ENCODE measurements around the gene PKDCC. TPM values are rescaled to one million over a fixed set of nuclear protein-coding genes. Genes with fewer than 3 reads are reported as not detected.

Gene PKDCC, protein sequence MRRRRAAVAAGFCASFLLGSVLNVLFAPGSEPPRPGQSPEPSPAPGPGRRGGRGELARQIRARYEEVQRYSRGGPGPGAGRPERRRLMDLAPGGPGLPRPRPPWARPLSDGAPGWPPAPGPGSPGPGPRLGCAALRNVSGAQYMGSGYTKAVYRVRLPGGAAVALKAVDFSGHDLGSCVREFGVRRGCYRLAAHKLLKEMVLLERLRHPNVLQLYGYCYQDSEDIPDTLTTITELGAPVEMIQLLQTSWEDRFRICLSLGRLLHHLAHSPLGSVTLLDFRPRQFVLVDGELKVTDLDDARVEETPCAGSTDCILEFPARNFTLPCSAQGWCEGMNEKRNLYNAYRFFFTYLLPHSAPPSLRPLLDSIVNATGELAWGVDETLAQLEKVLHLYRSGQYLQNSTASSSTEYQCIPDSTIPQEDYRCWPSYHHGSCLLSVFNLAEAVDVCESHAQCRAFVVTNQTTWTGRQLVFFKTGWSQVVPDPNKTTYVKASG
- total RNA-seq (2022) = 11.3 and 12.5 TPM in 2 replicates
- Bru-seq, nascent RNA = percentile 45 among the genes with signal in this experiment
- BruChase-seq, experiment 1, labeled RNA remaining after a 6-hour chase = percentile 33 among the genes with signal in this experiment
- percentile 35 among the genes with signal in this experiment for BruChase-seq, experiment 2, labeled RNA remaining after a 2-hour chase
- long read RNA-seq, partial matches to known transcripts = 0 of 2 reads
- long read RNA-seq, other reads (novel, unspliced or antisense) = 2 of 2 reads

DNA sequence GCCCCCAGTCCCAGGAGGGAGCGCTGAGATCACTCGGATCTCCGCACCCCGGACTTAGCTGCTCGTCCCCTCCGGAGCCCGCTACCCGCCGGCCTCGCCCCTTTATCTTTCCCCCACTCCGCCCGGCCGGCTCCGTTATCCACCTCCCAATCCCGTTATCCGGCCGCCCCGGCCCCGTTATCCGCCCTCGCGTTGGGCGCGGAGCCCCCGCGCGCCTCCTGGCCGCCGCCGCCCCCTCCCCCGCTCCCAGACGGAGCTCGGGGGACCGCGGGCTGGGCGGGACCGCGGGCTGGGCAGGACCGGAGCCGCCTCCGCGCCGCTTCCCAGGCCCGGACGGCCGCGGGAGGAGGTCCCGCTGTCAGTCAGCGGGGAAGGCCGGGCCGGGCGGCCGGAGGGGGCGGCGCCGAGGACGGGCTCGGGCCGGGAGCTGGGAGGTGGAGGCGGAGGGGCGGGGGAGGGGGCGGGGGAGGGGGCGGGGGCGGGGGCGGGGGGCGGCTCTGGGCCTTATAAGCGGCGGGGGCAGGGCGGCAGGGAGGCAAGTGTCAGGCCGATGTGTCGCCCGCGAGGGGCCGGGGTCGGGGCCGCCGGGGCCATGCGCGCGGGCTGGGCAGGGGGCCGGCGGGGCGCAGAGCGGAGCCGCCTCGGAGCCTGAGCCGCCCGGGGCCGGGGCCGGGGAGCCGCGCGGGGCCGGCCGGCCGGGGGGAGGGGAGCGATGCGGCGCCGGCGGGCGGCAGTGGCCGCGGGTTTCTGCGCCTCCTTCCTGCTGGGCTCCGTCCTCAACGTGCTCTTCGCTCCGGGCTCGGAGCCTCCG lies at the start of gene PKDCC:
Gene PKDCC (plus strand): TSS at position 534 of the 811 bp plus-strand sequence. CDS start 179 bp downstream, at position 713.
- peak; percentile 82 for DNase-seq
- peaks cover 15% of the 10 kb centered on the region for H3K4me1 Mint-ChIP-seq (ENCODE audit: low read depth, unreplicated experiment)
- CTCF ChIA-PET = interaction anchor here (0.6 to 1.4 kb wide), 2 partner anchors 12 to 188 kb away, joined by 4 read pairs; no protein-coding TSS in a partner anchor

GRCh38 chr2:41998186-41999127 lies 49.4 kb upstream of the PKDCC start:
- CTCF ChIA-PET = interaction anchor here (0.7 kb wide), 1 partner anchor 19 kb away, joined by 4 read pairs; no protein-coding TSS in a partner anchor
- BruUV-seq (replicated peaks) = no TSS peak
- H3K4me1 Mint-ChIP-seq (ENCODE audit: low read depth, unreplicated experiment) = no peaks in the 10 kb centered on the region
- peaks cover 28% of the 10 kb centered on the region for H3K27me3 Mint-ChIP-seq (ENCODE audit: unreplicated experiment)
- no peak overlapping the region for H3K27ac Mint-ChIP-seq (ENCODE audit: unreplicated experiment)
- no peak overlapping the region for H3K4me3 Mint-ChIP-seq (ENCODE audit: low read depth, unreplicated experiment)
- TF ChIP-seq, protein P1, sequence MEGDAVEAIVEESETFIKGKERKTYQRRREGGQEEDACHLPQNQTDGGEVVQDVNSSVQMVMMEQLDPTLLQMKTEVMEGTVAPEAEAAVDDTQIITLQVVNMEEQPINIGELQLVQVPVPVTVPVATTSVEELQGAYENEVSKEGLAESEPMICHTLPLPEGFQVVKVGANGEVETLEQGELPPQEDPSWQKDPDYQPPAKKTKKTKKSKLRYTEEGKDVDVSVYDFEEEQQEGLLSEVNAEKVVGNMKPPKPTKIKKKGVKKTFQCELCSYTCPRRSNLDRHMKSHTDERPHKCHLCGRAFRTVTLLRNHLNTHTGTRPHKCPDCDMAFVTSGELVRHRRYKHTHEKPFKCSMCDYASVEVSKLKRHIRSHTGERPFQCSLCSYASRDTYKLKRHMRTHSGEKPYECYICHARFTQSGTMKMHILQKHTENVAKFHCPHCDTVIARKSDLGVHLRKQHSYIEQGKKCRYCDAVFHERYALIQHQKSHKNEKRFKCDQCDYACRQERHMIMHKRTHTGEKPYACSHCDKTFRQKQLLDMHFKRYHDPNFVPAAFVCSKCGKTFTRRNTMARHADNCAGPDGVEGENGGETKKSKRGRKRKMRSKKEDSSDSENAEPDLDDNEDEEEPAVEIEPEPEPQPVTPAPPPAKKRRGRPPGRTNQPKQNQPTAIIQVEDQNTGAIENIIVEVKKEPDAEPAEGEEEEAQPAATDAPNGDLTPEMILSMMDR (IDR thresholded peaks at IDR 0.05; ENCODE audit: unreplicated experiment) = no peak
- peaks cover 2% of the 10 kb centered on the region for H3K9me3 Mint-ChIP-seq (ENCODE audit: low read depth, unreplicated experiment)
- intact Hi-C loops (cut with micrococcal nuclease; ENCODE audit: unreplicated experiment) = no loop called here
- no peaks in the 10 kb centered on the region for H3K36me3 Mint-ChIP-seq (ENCODE audit: insufficient read depth, unreplicated experiment)
- no peak for DNase-seq

More for the DNA sequence above, at the start of gene PKDCC:
- Mint-ChIP-seq H3K27ac (ENCODE audit: unreplicated experiment) (no peak within 1 kb of the TSS), H3K27me3 (ENCODE audit: unreplicated experiment) (peaks cover 42% of the 10 kb centered on the region), H3K9me3 (ENCODE audit: low read depth, unreplicated experiment) (no peaks in the 10 kb centered on the region), H3K36me3 (ENCODE audit: insufficient read depth, unreplicated experiment) (peaks cover 16% of the 10 kb centered on the region), H3K4me3 (ENCODE audit: low read depth, unreplicated experiment) (peak within 1 kb of the TSS; percentile 71)
- intact Hi-C loops (cut with micrococcal nuclease; ENCODE audit: unreplicated experiment) = no loop called here
- no TSS peak for BruUV-seq (replicated peaks)
- TF ChIP-seq, protein P1 (IDR thresholded peaks at IDR 0.05; ENCODE audit: unreplicated experiment) = no peak

DNA sequence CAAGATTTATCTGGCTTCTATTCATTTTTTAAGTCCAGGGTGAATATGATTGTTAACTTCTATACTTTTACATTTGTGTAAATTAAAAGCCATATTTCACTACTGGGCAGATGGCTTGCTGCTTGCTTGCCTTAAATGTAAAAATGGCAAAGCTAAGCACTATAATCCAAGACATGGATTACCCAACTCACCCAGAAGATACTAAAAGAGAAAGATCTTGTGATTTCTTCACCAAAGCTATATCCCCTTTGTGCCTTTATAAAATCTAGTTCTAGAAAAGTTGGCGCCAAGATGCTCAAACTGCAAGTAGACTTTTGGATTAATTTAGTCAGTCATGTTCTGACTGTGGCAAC lies 48.7 kb upstream of the PKDCC start:
- Mint-ChIP-seq H3K27me3 (ENCODE audit: unreplicated experiment) (peaks cover 28% of the 10 kb centered on the region), H3K9me3 (ENCODE audit: low read depth, unreplicated experiment) (peaks cover 6% of the 10 kb centered on the region), H3K27ac (ENCODE audit: unreplicated experiment) (no peak overlapping the region), H3K4me1 (ENCODE audit: low read depth, unreplicated experiment) (no peaks in the 10 kb centered on the region), H3K36me3 (ENCODE audit: insufficient read depth, unreplicated experiment) (no peaks in the 10 kb centered on the region), H3K4me3 (ENCODE audit: low read depth, unreplicated experiment) (no peak overlapping the region)
- CTCF ChIA-PET = interaction anchor here (0.6 to 0.7 kb wide), 2 partner anchors 12 to 18 kb away, joined by 3 to 4 read pairs; no protein-coding TSS in a partner anchor
- DNase-seq = no peak
- TF ChIP-seq, protein P1 (IDR thresholded peaks at IDR 0.05; ENCODE audit: unreplicated experiment) = no peak
- intact Hi-C loops (cut with micrococcal nuclease; ENCODE audit: unreplicated experiment) = no loop called here
- no TSS peak for BruUV-seq (replicated peaks)

All from Calu3 (cell line).